GM18858 (cell line): ENCODE data around the gene ZRANB3.
"Not testable (repeated sequence)": the region's sequence is repeated elsewhere in the genome, so short reads cannot be mapped to it uniquely, and the experiment has no call there.

Experiments used
- ATAC-seq: cut with Tn5 transposase; IDR thresholded peaks from one replicate; pipeline ENCODE4 v1.9.1; 2021; ENCODE audit not compliant: unreplicated experiment

Gene ZRANB3

DNA sequence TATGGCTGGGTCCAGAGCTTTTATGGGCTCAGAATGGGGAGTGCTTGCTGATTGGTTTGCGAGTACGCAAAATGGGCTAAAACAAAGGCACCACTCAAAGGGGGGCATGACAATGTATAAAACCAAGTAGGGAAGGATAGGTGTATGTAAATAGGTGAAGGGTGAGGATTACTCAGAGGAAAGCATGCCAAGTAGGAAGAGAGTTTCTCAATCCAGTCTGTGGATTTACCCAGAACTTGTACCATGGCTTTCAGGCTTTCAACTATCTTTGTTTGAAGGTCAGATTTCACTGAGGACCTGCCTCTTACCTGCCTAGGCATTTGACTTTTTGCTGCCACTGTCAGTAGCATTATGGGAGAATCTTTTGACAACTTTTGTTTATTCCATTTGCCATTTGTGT, 386.7 kb downstream of the ZRANB3 start:
- no peak for ATAC-seq

DNA sequence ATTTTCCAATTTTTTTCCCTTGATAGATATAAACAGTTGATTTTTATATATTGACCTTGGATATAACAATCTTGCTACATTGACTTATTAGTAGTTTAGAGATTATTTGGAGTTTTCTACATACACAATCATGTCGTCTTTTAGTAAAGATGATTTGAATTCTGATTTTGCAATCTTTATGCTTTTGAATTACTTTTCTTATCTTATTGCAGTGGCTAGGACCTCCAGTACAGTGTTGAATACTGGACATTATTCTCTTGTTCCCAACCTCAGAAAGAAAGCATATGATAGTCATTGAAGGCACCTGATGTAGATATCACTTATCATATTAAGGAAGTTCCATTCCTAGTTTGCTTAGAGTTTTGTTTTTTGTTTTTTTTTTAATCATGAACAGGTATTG, 388.7 kb downstream of the ZRANB3 start:
- no peak for ATAC-seq

DNA sequence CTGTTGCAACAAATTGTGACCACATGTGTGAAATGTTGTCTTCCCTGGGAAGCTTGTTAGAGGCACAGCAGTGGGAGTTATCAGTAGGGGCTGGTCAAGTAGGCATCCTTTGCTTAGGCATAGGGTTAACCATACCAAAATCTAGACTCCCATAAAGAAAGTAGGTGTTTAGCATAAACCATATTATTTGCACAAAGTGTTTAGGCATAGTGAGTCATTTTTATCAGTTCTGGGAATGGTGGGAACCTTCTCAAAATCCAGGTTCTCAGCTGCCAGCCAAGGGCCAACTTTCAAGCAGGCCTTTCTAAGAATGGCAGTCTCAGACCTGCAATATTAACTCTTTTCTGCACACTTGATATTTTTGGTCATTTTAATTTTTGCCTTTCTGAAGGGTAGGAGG, 390.4 kb downstream of the ZRANB3 start:
- no peak for ATAC-seq

DNA sequence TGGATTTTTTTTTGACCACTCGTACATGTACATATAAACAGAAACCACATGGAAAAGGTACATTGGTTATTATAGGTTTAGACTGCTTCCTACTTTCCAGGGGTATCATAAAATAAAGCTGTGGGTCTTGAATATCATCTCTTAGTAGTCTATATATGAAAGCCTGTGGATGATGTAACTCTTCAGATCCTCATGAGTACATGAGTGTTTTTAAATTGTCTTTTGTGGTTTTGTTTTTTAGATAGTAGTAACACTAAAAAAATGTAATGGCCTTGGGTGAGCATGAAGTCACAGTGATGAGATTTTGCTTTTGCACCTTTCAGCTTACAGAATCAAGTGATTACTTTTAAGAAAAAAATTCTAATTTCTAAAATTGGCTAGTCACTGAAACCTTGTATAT, 398.7 kb downstream of the ZRANB3 start:
- ATAC-seq, result no peak

DNA sequence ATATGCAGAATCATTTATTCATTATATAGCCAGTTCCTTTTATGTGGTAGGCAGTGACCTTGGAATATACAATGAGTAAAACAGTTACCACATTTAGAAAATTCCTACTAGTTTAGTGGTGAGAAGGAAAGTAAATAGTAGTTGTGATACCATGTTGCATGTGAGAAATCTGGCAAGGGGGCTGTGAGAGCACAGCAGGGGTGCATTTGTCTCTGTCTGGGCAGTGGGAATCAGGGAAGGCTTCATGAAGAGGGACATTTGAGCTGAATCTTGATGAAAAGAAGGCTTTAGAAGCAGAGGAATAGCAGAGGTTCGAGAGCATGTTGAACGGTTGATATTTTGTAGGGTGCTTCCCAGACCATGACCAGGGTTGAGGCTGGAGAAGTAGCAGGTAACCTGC, 400.3 kb downstream of the ZRANB3 start:
- no peak for ATAC-seq

DNA sequence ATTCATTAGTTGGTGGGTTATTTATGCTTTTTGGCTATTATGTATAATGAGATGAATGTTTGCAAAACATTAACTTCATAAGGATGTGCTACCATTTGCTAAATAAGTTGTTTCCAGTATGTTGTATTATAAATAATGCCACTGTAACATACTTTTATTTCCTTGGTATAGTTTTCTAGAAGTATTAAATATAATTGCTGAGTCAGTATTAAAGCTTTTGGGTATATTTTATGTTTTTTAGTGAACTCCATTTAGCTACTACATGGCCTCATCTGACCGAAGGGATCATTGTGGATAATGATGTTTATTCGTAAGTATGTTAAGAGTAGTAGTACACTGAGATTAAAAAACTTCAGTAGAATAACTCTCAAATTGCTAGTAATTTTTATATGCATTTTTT, 405.1 kb downstream of the ZRANB3 start:
- no peak for ATAC-seq

DNA sequence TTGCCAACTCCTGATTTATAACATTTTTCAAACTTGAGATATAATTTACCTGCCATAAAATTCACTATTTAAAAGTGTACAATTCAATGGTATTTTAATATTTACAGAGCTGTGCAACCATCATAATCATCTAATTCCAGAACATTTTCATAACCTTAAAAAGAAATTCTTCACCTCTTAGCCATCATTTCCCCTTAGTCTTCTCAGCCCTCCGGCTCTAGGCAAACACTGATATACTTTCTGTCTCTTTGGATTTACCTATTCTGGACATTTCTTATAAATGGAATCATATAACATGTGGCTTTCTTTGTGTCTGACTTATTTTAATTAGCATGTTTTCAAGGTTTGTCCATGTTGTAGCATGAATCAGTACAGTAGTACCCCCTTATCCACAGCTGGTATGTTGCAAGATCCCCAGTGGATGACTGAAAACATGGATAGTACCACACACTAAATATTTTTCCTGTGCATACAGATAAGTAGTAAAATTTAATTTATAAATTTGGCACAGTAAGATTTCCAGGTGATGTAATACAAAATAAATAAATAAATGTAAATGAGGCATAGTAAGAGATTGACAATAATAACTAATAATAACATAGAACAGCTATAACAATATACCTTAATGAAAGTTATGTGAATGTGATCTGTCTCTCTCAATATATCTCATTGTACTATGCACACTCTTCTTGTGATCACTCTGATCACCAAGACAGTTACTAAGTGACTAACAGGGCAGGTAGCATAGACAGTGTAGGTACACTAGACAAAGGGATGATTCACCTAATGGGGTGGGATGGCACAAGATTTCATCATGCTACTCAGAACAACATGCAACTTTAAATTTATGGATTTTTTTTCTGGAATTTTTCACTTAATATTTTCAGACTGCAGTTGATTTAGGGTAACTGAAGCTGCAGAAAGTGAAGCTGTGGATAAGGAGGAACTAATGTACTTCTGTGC, 405.8 kb downstream of the ZRANB3 start:
- ATAC-seq, result no peak

DNA sequence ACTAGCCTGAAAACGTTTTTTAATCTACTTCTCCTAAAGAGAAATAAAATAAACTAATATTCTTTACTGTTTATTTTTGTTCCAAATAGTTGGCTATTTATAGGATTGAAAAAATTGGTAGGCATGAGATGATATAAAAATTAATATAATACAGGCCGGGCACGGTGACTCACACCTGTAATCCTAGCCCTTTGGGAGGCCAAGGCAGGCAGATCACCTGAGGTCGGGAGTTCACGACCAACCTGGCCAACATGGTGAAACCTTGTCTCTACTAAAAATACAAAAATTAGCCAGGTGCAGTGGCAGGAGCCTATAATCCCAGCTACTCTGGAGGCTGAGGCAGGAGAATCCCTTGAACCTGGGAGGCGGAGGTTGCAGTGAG, 409.4 kb downstream of the ZRANB3 start:
- ATAC-seq, result not testable (repeated sequence)

DNA sequence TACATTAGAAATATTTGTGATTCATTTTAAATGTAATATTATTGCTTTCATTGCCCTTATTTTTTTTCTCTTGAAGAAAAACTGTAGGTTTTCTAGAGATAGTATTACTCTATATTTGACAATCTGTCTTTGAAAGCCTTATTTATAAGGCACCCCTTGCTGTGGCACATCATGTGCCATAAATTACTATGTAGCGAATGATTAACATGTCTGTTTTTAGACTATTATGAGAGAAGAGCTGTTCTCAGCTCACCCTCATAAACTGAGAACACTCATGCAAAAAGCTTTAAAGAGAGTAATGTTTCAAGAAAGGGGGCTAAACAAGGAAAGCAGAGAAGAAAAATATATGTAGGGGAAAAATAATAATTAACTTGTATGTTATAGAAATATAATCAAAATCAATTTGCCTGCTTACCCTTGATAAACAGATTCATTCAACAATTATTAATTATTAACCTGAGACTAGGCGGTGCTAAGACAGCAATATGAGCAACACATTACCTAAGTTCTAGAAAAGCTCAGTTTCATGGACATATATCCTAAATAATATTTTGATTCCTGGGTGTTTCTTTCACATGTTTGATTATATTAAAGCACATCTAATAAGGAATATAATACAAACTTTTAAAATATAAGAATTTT, 409.9 kb downstream of the ZRANB3 start:
- ATAC-seq, result no peak

DNA sequence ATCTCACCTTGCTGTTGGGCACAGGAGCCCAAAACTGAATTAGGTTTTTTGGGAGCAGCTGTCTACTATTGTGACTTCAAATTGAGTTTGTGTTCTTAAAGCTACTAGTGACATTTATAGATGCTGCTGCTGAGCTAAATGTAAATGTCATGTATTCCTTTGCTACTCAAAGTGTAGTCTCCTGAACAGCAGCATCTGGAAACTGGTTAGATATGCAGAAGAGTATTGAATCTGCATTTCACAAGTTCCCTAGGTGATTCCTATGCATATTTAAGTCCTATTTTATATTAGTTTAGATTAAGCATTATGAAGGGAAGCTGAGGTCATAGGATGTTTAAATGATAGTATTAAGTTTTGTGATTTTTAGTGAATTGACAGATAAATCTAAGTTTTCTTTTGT, 411.4 kb downstream of the ZRANB3 start:
- ATAC-seq, result no peak

DNA sequence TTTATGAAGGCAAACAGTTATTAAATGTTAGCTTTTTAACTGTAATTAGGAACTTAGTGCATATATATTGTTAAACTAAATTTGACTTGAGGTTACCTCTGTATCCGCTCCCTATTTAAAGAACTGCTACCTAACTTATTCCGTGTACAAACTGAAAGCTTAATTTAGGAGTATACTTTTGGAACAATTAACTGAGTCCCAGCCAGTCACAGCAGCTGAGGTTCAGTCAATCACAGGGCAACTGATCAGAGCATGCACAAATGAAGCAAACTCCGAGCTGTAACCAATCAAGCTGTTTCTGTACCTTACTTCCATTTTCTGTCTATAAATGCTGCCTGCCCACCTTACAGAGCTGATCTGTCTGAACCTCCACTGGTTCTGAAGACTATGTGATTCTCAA, 417.7 kb downstream of the ZRANB3 start:
- no peak for ATAC-seq

DNA sequence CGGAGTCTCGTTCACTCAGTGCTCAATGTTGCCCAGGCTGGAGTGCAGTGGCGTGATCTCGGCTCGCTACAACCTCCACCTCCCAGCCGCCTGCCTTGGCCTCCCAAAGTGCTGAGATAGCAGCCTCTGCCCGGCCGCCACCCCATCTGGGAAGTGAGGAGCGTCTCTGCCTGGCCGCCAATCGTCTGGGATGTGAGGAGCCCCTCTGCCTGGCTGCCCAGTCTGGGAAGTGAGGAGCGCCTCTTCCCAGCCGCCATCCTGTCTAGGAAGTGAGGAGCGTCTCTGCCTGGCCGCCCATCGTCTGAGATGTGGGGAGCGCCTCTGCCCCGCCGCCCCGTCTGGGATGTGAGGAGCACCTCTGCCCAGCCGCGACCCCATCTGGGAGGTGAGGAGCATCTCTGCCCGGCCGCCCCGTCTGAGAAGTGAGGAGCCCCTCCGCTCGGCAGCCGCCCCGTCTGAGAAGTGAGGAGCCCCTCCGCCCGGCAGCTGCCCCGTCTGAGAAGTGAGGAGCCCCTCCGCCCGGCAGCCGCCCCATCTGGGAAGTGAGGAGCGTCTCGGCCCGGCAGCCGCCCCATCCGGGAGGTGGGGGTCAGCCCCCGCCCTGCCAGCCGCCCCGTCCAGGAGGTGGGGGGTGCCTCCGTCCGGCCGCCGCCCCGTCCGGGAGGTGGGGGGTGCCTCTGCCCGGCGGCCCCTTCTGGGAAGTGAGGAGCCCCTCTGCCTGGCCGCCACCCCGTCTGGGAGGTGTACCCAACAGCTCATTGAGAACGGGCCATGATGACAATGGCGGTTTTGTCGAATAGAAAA, 425.3 kb downstream of the ZRANB3 start:
- not testable (repeated sequence) for ATAC-seq

DNA sequence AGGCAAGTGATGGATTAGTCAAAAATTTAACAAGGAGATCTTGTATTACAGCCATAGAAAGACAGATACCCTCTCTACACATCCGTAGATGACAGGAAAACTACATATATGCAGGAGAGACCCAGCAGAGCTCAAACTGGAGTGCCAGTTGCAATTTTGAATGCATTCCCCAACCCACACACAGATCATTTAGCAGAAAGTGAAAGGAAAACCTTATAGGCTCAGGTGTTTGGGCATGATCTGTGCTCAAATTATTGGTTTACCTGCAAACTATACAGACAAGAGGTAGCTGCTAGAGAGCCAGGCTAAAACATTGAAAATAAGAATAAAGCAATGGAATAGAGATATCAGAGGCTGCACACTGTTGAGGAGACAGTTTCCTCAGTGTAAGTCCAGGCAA, 427.2 kb downstream of the ZRANB3 start:
- ATAC-seq, result no peak

DNA sequence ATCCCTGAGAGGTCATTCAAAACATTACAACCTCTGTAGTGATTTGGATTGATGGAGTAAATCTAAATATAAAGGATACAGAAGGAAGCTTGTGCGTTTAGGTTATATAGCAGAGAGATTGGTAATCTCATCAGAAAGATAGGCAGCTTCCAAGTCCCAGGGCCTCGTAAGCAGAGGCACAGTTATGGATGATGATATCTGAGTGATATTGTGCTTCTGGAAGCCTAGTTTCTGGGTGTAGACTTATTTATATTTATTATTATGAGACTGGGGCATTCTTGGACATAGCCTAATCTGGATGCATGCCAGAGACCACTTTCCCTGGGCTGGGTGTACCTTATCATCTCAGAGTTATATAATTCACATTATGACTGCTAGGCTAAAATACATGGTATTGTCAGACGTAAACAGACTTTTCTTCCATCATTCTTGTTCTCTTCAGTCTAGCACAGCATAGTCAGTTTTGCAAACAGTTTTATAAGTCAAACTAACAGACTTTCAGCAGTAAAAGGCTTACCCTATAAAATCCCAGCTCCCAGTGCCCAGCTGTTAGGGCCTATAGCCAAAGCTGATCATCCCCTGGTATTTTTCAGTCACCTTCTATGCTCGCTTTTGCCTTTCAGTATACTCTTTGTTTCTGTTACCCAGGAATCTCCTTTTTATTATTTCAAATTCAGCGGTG, 431.1 kb downstream of the ZRANB3 start:
- ATAC-seq, result no peak

DNA sequence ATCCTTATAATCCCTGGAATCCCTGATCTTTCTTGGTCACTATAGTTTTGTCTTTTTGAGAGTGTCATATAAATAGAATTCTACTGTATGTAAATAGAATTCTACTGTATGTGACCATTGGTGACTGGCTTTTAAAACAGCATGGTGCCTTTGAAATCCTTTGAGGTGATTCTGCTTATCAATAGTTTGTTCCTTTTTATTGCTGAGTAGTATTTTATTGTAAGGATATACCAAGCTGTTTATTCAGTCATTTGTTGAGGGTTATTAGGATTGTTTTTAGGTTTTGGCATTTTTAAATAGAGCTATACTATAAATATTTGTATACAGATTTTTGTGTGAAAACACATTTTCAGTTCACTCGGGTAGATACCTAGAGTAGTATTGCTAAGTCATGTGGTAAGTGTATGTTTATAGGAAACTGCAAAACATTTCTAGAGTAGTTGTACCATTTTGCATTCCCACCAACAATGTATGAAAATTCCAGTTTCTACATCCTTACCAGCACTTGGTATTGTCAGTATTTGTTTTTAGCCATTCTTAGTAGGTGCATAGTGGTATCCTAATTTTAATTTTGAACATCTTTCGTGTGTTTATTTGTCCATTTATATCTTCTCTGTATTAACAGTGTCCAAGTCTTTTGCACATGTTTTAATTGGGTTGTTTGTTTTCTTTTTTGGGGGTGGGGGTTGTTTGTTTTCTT, 433.3 kb downstream of the ZRANB3 start:
- ATAC-seq, result no peak

DNA sequence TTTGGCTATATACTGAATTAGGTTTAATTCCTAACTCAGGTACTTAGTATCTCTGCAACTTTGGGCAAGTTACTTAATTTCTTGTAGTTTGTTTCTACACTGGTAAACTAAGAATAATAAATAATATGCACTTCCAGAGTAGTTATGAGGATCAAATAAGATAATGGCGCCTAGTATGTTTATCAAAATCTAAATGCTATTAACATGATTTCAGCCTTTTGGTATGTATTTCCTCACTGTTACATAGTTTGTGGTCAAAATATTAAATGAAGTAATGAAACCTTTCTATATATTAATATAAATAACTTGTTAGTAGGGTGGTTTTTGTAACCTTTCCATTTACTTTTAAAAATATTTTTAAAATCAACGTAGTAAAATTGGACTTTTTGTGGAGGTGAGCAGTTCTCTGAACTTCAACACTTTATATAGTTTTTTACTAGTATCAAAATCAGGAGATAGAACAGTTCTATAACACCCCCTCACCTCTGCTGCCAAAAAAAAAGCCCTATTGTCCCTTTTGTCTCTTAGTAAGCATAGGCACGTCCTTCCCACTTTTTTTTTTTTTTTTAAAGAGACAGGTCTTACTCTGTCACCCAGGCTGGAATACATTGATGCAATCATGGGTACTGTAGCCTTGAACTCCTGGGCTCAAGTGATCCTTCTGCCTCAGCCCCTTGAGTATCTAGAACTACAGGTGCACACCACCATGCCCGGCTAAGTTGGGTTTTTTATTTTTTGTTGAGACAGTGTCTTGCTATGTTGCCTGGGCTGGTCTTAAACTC, 434.2 kb downstream of the ZRANB3 start:
- no peak for ATAC-seq

DNA sequence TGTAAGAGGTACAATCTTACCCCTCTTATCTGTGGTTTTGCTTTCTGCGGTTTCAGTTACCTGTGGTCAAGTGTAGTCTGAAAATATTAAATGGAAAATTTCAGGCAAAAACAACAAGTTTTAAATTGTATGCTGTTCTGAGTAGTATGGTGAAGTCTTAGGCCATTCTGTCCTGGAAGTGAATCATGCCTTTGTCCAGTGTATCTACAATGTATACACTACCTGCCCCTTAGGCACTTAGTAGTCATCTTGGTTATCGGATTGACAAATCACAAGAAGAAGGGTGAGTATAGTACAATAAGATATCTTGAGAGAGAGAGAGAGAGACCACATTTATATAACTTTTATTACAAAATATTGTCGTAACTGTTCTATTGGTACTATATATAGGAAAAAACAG, 435.4 kb downstream of the ZRANB3 start:
- ATAC-seq, result no peak

DNA sequence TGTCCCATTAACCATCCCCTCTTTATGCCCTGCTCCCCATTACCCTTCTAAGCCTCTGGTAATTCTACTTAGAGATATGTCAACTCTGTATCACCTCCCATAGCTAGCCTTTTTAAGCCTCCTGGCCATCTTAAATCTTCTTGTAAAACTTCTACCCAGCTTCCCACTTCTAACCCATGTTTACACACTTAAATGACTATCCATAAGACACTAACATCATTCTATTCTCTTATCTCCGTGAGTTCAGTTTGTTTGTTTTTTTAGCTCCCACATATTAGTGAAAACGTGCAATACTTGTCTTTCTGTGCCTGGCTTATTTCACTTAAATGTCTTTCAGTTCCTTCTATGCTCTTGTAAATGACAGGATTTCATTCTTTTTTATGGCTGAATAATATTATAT, 436.5 kb downstream of the ZRANB3 start:
- no peak for ATAC-seq

DNA sequence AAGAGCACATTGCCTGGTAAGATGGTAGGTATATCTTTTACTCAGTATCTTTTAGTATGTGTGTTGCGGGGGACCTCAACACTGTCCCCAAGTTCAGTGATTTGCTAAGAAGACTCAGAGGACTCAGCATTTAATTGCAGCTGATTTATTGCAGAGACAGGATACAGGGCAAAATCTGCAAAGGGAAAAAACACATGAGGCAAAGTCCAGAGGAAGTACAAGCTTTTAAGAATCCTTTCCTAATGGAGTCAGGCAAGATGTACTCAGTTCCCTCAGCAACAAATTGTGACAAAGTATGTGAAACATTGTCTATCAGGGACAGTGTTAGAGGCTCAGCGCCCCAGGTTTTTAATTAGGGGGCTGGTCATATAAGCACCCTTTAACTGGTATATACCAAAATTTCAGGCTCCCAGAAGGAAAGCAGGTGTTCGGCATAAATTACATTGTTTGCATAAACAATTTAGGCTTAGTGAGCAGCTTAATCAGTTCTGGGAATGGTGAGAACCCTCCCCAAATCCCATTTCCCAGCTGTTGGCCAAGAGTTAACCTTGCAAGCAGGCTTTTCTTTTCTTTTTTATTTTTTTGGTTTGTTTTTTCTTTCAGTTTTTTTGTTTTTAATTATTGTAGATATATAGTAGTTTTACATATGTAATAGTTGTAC, 437.2 kb downstream of the ZRANB3 start:
- no peak for ATAC-seq
